Omental fat pad (tissue), 4 donors: Measurements from ENCODE around the gene TEAD2. TPM values are rescaled to one million over a fixed set of nuclear protein-coding genes. Genes with fewer than 3 reads are reported as not detected.
A peak's percentile ranks its signal among the peaks of the same experiment; 100 is the strongest.

ENCODE experiments used
- ATAC-seq: fragments of 150-250 bp; one replicate; pipeline ENCODE4 v1.9.1; 2016; ENCODE audit warnings: mild to moderate bottlenecking, moderate library complexity; ENCODE audit not compliant: low FRiP score
- DNase-seq: peaks from one replicate; pipeline ENCODE4 v3.0.0-alpha.2; 2019; ENCODE audit warnings: low spot score
- CTCF ChIP-seq, 3 donors: fragments of 450-650 bp; IDR thresholded peaks; one replicate each; pipeline ENCODE4 v1.5.1; 2016 to 2017; ENCODE audit warnings: antibody characterized with exemption in 3 of 3, mild to moderate bottlenecking in 3 of 3, moderate library complexity in 2 of 3
- total RNA-seq, 4 donors: library from RNA; depleted of rRNA; stranded (reverse); fragments of >200 nt; gene quantifications; one replicate each; pipeline ENCODE4 v1.1.0, GENCODE V29; 2016

TEAD2 gene
- total RNA-seq, 4 donors from 2014 or later: 19.9 to 35.0 (median 26.1) TPM

- TF ChIP-seq CTCF (IDR thresholded peaks at IDR 0.05): no peak
- DNase-seq (no peak), ATAC-seq (peak; percentile 51)
These were observed 21.9 kb downstream of the TEAD2 start for GRCh38 chr19:49340069-49340864.

- ATAC-seq (peak; percentile 94), DNase-seq (peak; percentile 54)
- TF ChIP-seq CTCF (IDR thresholded peaks at IDR 0.05): no peak
These were observed 22.7 kb downstream of the TEAD2 start for GRCh38 chr19:49339301-49340068.

GRCh38 chr19:49338691-49339300, 23.4 kb downstream of the TEAD2 start:
- no peak for TF ChIP-seq CTCF (IDR thresholded peaks at IDR 0.05)
- DNase-seq (peak; percentile 73), ATAC-seq (peak; percentile 70)

- DNase-seq: no peak
- no peak for ATAC-seq
- no peak for TF ChIP-seq CTCF (IDR thresholded peaks at IDR 0.05)
These were observed 24.1 kb downstream of the TEAD2 start for GRCh38 chr19:49338023-49338677.

GRCh38 chr19:49337267-49338022, 24.8 kb downstream of the TEAD2 start:
- DNase-seq: no peak
- ATAC-seq: no peak
- no peak for TF ChIP-seq CTCF (IDR thresholded peaks at IDR 0.05)
